ENCODE results near the gene PDE4A.
A peak's percentile ranks its signal among the peaks of the same experiment; 100 is the strongest.
"Not testable (repeated sequence)": the region's sequence is repeated elsewhere in the genome, so short reads cannot be mapped to it uniquely, and the experiment has no call there.

Gene PDE4A

DNA sequence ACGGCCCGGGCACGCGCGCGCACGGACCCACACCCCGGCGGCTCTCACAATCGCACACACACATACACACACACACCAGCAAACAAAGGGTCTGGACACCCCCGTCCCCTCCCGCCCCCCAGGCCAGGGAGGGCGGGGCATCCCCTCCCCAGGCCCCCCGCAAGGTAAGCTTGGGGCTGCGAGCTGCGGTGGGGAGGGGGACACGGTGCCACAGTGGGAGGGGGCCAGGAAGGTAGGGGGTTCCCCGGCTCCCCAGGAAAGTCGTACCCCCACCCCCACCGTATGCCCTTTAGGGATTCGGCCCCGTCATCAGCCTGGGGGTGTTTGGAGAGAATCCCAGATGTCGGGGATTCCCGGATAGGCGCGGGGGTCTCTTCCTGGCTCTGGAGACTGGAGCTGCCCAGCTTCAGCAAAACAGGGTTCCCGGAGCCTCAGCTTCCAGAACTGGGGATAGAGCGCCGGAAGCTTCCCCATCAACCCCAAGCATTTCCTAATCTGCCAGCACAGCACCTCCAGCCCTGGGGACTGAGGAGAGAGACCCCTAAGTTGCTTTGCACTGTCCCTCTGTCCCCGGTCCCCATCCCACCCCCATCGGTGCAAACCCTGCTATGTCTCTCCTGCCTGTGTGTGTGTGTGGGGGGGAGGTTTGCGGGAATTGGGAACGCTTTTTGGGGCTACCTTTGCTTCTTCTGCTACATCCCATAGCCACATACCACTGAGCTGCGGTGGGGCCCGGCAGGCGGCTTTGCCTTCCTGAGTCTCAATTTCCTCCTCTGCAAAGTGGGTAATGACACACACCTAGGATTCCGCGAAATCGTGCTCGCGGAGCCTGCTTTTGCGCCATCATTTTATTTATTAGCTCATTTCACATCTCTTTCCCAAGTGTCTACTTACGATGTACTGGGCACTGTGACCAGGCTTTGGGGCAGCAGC lies 15.2 kb upstream of the PDE4A start:
- DNase-seq = peak; percentile 73

DNA sequence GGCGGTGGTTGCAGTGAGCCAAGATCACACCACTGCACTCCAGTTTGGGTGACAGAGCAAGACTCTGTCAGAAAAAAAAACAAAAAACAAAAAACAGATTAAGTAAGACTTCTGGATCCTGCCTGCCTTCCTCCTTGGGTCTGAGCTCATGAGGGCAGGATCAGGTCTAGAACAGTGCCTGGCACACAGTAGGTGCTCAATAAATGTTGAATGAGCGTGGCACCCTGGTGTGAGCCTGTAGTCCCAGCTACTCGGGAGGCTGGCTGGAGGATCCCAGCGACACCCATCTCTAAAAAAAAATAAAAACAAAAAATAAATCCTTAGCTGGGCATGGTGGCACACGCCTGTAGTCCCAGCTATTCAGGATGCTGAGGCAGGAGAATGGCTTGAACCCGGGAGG lies 14.1 kb upstream of the PDE4A start:
- no peak for DNase-seq

DNA sequence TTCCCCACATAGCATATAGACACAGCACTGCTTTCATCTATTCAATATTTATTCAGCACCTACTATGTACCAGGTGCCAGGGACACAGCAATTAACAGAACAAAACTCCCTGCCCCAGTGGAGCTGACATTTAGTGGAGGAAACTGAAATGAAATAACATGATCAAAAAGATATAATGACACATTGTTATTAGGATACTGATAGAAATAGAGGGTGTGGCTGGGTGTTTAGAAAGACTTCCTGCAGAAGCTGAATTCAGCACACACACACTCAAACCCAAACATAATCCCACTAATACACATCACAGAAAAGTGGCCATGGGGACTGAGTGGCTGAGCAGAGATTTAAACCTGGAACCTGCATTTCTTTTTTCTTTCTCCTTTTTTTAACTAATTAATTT lies 13.2 kb upstream of the PDE4A start:
- DNase-seq = no peak

DNA sequence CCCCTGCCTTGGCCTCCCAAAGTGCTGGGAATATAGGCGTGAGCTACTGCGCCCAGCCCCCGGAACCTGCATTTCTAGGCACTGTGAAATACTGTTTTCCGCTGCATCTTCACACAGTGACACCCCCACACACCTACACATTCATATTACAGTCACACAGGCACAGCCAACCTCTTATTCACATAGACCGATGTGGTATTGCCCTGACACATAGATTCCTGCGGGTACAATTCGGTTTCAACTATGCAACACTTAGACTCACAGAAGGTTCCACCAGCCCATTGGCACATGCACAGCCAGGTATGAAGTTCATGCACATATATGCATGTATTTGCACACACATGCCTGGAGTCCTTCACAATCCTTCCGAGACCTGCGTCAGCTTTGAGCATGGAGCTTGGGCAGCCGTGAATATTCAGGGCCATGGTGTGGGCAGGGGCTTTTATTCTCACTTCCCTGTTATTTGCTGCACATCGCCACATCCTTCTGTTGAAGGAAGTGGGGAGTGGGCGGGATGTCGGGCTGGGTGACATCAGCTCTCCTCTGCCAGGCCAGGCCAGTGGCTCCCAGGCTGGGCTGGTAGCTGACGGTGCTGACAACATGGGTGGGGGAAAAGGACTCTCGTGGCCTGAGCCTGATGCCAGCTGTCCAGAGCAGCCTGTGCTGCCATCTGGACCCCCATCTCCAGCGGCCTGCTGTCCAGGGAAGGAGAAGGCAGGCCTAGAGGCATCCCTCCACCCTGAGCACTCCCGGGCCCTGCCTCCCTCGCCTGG lies 11.6 kb upstream of the PDE4A start:
- DNase-seq = peak; percentile 82

DNA sequence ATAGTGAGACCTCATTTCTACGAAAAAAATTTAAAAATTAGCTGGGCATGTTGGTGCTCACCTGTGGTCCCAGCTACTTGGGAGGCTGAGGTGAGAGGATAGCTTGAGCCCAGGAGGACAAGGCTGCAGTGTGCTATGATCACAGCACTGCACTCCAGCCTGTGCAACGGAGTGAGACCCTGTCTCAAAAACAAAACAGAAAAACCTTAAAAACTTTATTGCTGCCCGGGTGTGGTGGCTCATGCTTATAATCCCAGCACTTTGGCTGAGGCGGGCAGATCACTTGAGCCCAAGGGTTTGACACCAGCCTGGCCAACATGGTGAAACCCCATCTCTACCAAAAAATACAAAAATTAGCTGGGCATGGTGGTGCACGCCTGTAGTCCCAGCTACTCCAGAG lies 9.1 kb upstream of the PDE4A start:
- not testable (repeated sequence) for DNase-seq

DNA sequence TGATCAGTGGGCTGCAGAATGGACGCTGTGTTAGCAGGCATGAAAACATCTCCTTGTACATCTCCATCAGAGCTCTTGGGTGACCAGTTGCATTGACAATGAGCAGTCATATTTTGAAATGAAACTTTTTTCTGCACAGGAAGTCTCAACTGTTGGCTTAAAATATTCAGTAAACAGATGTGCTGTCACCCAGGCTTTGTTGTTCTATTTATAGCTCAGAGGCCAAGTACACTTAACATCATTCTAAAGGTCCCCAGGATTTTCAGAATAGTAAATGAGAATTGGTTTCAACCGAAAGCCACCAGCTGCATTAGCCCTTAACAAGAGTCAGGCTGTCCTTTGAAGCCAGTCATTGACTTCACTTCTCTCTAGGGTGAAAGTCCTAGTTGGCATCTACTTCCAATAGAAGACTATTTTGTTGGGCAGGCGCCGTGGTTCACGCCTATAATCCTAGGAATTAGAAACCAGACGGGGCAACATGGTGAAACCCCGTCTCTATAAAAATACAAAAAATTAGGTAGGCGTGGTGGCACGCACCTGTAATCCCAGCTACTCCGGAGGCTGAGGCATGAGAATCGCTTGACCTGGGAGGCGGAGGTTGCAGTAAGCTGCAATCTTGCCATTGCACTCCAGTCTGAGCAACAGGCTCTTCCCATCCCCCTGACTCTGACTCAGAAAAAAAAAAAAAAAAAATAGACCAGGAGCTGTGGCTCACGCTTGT lies 7.9 kb upstream of the PDE4A start:
- DNase-seq = peak; percentile 84

DNA sequence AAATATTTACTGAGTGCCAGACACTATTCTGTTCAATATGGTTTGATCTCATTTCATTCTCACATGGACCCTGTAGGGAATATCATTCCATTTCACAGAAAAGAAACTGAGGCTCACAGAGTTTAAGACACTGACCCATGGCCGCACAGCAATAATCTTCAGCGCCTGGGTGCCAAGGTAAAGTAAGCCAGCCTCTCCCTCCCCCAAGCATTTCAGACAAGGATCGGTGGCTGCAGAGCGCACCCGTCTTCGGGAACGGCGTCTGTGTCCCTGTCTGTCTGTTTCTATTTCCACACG lies 4.3 kb upstream of the PDE4A start:
- DNase-seq = no peak

DNA sequence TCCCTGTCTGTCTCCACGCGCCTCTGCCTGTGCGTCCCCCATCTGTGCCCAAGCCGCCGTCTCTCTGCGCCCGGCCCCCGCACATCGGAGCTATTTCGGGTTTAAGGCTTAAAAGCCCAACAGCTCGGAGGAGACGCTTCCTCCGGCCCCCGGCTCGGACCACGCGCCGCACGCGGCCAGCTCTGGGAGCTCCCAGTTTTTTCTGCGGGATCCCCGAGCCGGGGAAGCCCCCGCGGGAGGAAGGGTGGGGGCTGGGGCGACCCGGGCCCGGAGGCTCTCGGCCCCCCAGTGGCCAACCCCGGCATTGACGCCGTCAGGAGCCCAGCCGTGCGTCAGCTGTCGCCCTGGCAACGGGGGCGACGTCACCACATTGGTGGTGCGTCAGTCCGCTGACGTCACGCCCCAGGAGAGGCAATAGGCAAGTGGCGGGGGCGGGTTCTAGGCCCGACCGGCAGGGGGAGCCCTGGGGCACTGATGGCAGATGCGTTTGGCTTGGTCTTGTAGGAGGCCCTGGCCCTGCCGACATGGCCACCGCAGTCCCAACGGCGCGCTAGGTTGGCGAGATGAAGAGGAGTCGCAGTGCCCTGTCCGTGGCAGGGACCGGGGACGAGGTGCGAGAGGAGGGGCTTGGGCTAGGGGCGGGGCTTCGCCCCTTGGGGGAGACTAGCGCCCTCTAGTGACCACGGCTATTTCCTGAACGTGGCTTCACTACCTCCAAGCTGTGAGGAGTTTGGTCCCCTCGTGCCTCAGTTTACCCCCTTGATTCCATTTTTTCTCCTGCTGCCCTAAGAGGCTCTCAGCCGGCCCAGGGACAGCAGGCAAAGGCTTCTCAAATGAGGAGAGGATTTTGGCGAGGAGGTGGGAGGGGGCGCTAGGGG lies 3.7 kb upstream of the PDE4A start:
- DNase-seq = peak; percentile 96

DNA sequence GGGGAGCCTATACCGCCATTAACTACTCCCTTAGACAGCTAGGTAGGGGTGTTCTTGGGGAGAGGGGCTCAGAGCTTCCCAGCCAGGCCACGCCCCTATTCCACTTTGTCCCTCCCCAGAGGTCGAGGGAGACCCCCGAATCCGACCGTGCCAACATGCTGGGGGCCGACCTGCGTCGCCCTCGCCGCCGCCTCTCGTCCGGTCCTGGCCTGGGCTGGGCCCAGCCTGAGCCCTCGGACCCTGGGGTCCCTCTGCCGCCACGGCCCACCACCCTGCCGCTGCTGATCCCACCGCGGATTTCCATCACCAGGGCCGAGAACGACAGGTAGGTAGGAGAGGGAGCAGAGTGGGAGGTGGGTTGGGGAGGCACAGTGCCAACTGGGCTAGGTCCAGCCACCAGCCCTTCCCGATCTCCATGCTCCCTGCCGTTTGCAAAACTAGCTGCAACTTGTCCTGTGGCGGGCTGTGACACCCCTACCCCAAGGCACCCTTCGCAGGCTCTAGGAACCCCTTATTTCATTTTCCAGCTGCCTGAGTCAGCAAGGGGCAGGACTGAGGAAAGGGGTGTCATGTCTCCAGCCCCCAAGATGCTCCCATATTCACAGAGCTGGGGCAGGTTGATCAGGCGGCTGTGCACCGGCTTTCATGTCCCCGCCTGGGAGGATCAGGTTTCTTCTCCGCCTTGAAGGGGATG lies 2.6 kb upstream of the PDE4A start:
- DNase-seq = no peak

DNA sequence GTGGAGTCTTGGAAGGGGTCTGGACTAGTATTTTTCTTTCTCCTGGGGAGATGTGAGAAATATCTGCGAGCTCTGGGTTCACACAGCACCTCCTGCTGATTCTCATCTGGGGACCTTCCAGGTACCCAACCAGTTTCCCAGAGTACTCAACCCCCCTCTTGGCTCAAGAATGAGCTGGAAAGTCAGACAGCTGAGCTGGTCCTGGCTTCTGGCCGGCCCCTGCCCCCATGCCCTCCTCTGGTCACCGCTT lies 2.2 kb upstream of the PDE4A start:
- DNase-seq = no peak

DNA sequence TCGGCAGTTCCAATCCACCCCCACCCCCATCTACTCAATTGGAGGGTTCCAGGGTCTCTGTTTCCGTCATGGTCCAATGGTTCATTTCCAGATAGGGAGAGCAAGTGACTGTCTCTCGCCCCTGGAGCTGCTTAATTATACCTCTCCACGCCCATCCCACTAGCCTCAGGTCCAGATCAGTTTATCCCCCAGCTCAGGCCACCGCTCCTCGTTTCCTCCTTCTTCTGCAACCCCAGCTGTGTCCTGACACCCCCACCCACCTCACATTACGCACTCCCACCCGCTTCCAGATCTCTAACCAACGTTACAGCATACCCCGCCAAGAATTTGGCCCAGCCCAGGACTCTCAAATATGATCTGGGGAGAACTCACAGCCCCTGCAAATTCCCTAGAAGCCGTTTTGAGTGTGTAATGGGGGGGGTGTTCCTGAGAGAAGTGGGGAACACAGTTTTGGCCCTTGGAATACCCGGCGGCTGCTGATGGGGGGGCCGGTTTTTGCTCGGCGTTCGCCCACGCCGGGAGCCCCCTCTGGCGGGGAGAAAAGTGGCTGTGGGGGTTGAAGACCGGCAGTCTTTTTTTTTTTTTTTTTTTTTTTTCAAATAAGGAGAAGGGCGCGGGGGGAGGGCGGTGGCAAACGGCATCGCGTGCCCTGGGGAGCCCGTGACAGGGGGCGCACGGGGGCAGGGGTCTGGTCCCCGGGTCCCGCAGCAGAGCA lies 1.7 kb upstream of the PDE4A start:
- no peak for DNase-seq

DNA sequence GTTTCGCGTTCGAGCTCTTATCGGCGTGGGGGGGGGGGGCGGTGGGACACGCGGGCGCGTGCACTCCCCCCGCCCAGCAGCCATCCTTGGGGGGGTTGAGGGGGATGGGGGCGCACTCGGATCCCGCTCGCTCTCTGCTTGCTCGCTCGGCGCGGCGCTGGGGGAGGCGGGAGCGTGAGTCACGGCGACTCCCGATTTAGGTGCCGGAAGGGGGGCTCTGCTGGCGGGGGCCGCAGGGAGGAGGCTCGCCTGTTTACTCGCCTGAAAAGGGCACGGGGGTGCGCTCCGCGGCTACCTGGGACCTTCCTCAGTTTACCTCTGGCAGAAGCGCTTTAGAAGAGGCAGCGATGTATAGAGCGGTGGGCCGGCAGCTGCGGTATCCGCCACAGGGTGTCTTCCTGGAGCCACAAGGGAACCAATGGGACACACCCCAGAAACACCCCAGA lies 1.1 kb upstream of the PDE4A start:
- no peak for DNase-seq

DNA sequence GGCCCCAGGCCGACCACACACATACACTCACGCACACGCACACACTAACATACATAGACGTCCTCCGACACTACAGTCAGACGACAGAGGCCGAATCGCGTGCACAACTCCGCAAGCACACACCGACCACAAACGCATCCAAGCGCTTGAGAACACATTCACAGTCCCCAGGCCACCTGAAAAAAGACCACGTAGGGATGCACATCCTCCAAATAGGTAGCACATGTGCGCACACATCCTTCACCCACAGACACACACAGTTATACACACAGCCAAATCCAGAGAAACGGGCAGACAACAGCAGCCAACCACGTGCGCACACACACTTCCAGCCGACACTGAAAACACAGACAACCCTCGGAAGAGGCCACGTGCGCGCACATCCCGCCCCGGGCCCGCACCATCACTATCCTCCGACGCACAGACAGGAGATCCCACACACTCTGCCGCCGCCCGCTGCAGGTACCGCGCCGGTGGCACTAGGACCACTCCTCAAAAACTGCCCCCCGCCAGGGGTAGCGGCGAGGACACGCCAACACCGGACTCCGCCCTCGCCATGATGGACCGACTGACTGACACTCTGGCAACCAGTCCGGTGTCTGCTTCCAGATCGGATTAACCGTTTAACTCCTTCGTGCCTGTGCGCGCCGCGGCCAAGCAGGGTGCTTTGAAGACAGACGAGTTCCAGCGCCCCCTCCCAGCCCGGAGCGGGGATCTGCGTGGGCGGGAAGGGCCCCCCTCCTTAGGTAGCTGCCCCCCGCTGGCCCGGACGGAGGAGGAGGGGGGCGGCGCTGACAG lies 493 bp upstream of the PDE4A start:
- peak; percentile 57 for DNase-seq

DNA sequence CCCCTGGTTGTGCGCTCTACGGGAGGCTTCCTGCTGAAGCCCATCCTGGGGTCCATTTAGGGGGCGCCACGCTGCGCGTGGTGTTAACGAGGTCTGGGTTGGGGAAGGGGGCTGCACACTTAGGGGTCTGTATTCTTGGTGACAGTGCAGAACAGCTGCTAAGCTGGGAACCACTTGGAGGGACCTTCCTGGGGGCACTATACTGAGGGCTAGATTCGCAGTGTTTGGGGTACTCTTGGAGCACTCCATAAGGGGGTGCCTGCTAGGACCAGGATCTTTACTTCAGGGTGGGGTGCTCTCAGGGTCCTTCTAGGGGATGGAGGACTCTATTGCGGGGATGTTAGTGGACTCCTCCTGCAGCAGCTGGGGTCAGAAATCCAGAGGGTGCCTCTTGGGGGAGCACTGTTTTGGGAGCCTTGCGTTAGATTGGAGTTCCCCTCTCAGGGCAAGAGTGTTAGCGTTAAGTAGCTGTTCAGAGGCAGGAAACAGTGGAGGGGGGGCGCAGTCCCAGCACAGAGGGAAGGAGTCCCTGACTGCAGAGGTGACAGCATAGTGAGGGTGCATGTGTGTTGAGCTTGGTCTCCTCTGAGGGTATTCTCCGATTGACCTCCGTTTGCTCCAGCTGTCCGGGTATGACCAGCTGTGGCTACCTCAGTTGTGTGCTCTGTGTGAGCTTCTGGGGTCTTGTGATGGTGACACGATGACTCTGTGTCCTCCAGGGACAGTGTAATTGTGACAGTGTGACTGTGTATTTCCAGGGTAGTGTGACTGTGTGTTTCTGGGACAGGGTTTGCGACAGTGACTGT lies 1.1 kb downstream of the PDE4A start:
- DNase-seq = peak; percentile 53

DNA sequence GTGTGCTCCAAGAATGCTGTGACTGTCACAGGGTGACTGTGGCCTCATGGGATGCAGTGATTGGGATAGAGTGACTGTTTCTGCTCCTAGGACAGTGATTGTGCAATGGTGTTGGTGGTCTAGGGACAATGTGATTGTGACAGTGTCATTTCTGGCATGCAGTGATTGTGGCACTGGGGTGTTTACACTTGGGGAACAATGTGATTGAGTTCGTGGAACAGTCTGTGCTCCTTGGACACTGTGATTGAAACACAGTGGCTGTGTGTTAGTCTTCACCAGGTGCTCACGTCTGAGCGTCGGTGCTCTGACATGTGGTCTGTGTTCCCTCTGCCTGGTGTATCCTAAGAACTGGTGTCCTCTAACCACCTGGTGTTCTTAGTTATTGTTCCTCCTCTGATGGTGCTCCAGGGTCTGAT lies 1.7 kb downstream of the PDE4A start:
- DNase-seq = no peak

DNA sequence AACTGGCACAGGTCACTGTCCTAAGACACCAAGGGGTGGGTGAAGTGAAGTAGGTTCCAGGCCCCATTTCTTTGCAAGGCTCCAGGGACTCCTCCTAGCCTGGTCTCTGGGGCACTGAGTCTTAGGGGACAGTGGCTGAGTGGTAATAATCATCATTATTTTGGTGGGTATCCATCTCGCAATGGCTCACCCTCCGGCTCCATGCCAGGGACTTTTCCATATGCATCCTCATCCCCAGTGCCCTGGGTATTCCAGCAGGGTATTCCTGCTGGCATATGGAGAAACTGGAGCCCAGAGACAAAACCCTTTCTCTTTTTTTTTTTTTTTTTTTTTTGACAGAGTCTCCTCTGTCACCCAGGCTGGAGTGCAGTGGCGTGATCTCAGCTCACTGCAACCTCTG lies 2.5 kb downstream of the PDE4A start:
- no peak for DNase-seq

DNA sequence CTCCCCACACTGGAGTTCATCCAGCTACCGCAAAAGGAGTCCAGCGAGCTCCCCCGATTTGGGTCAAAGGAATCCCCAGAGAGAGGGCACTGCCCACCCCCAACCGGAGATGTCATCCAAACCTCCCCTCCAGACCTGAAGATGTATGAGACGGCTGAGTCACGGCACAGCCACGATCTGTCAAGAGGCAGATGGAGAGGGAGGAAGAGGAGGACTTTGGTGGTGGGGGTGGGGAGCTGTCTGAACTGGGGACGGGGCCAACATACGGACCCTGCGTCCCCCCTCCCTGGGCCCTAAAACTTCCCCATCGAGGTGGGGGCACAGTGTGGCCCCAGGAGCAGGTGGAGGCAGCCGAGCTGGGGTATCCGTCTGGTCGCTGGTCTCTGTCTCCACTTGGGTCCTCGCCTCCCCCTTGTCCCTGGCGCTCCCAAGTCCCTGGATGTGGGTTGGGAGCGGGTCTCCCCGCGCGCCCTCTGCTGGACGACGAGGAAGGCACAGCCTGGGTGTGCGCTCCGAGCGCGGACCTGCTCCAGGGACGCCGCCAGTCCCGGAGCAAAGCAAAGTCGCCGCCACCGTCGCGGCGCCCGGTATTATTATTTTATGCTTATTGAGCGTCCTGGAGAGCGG lies 3.8 kb downstream of the PDE4A start:
- peak; percentile 84 for DNase-seq

DNA sequence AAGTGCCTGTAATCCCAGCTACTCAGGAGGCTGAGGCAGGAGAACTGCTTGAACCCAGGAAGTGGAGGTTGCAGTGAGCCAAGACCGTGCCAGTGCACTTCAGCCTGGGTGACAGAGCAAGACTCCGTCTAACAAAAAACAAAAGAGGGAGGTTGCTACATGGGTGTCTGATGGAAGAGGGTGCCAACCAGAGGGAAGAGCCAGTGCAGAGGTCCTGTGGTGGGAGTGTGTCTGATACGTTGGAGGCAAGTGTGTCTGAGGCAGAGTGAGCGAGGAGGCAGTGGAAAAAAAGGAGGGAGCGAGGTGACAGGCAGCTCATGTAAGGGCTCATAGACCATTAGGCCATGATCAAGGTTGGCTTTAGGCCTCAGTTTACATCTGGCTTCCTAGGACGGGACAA lies 6.8 kb downstream of the PDE4A start:
- DNase-seq = no peak

DNA sequence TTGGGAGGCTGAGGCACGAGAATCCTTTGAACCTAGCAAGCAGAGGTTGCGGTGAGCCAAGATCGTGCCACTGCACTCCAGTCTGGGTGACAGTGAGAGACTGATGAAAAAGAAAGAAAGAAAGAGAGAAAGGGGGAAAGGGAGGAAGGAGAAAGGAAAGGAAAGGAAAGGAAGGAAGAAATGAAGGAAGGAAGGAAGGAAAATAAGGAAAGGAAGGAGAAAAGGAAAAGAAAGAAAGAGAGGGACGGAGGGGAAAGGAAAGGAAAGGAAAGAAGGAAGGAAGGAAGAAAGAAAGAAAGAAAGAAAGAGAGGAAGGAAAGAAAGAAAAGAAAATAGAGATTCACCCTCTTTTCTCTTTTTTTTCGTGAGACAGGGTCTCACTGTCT lies 8.7 kb downstream of the PDE4A start:
- no peak for DNase-seq
